Prostate gland (tissue), 2 donors: ENCODE results near the gene SPATC1L.

ENCODE experiments used
- POLR2A ChIP-seq: fragments of 450-650 bp; IDR thresholded peaks from one replicate; pipeline ENCODE4 v1.6.1; 2016; ENCODE audit warnings: antibody characterized with exemption, mild to moderate bottlenecking
- POLR2AphosphoS5 ChIP-seq: sonication (generic); formaldehyde crosslinking; IDR thresholded peaks from one replicate; pipeline ENCODE4 v1.6.1; 2017; ENCODE audit warnings: antibody characterized with exemption
- TF ChIP-seq, protein P1 (sequence below), 4 experiments: fragments of 200-600 bp in 2 of 4; fragments of 450-650 bp in 2 of 4; sonication (generic) in 2 of 4; IDR thresholded peaks; 1 replicate in 3 of 4; 2 replicates in 1 of 4; pipeline ENCODE4 v1.5.1; 2016 to 2019; ENCODE audit warnings: antibody characterized with exemption in 4 of 4, mild to moderate bottlenecking in 2 of 4, moderate library complexity in 2 of 4

DNA sequence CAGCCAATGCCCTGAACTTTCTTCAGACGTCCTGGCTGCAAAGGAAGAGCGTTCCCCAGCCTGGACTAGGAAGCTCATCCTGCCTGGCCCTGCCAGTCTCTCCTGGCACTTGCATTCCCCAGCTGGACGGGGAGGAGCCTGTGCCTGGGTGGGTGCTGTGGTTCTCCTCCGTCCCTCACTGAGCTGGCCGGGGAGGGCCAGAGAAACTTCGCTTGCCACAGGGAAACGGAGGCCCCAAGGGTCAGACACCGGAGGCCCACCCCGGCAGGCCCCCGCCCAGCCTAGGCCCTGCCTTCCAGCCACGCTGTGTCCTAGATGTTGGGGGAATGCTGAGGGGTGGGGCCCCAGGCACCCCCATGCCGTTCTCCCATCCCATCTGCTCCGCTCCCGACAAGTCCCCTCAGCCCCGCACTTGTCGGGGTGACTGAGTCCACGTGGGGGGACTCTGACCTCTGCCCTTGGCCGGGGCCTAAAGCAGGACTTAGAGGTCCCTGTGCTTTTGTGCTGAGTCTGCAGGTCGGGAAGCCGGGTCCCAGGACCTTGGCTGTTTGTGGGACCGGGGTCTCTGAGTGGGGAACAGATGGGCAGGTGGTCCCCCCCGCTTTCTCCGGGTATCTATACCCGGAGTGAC is 33.7 kb downstream of the SPATC1L start:
- TF ChIP-seq, protein P1, sequence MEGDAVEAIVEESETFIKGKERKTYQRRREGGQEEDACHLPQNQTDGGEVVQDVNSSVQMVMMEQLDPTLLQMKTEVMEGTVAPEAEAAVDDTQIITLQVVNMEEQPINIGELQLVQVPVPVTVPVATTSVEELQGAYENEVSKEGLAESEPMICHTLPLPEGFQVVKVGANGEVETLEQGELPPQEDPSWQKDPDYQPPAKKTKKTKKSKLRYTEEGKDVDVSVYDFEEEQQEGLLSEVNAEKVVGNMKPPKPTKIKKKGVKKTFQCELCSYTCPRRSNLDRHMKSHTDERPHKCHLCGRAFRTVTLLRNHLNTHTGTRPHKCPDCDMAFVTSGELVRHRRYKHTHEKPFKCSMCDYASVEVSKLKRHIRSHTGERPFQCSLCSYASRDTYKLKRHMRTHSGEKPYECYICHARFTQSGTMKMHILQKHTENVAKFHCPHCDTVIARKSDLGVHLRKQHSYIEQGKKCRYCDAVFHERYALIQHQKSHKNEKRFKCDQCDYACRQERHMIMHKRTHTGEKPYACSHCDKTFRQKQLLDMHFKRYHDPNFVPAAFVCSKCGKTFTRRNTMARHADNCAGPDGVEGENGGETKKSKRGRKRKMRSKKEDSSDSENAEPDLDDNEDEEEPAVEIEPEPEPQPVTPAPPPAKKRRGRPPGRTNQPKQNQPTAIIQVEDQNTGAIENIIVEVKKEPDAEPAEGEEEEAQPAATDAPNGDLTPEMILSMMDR (IDR thresholded peaks at IDR 0.05): no peak
- TF ChIP-seq POLR2AphosphoS5 (no peak), POLR2A (no peak)
